NT2/D1 (cell line): ENCODE data around the gene PLP2.

ENCODE experiments used
- DNase-seq: peaks from one replicate; pipeline ENCODE4 v3.0.0-alpha.2; 2011; ENCODE audit warnings: low read depth, low spot score
- H3K27me3 ChIP-seq: 2 replicates; pipeline ENCODE4 v1.6.0; 2011; ENCODE audit warnings: mild to moderate bottlenecking; ENCODE audit not compliant: insufficient read length, insufficient read depth
- H3K36me3 ChIP-seq: 2 replicates; pipeline ENCODE4 v1.6.1; 2011; ENCODE audit warnings: mild to moderate bottlenecking, low read length, mixed read lengths; ENCODE audit not compliant: insufficient read depth, insufficient read length
- H3K4me1 ChIP-seq: 2 replicates; pipeline ENCODE4 v1.5.1; 2011; ENCODE audit not compliant: insufficient read depth, insufficient read length
- H3K4me3 ChIP-seq: 2 replicates; pipeline ENCODE4 v1.5.1; 2011; ENCODE audit warnings: low read depth; ENCODE audit not compliant: insufficient read length
- H3K9ac ChIP-seq: 2 replicates; pipeline ENCODE4 v1.6.0; 2011; ENCODE audit warnings: low read depth; ENCODE audit not compliant: insufficient read length
- H3K9me3 ChIP-seq: 2 replicates; pipeline ENCODE4 v1.5.1; 2011; ENCODE audit warnings: mild to moderate bottlenecking, low read length; ENCODE audit not compliant: insufficient read depth
- SUZ12 ChIP-seq: IDR thresholded peaks from 2 replicates; pipeline ENCODE4 v1.6.1; 2011; ENCODE audit not compliant: insufficient read length, insufficient read depth; ENCODE audit errors: extremely low read depth
- YY1 ChIP-seq: IDR thresholded peaks from 2 replicates; pipeline ENCODE4 v1.6.1; 2011; ENCODE audit not compliant: insufficient read length, insufficient read depth
- ZNF274 ChIP-seq: IDR thresholded peaks from 2 replicates; pipeline ENCODE4 v1.6.1; 2011; ENCODE audit warnings: mild to moderate bottlenecking, low read depth, low read length

The PLP2 gene

DNA sequence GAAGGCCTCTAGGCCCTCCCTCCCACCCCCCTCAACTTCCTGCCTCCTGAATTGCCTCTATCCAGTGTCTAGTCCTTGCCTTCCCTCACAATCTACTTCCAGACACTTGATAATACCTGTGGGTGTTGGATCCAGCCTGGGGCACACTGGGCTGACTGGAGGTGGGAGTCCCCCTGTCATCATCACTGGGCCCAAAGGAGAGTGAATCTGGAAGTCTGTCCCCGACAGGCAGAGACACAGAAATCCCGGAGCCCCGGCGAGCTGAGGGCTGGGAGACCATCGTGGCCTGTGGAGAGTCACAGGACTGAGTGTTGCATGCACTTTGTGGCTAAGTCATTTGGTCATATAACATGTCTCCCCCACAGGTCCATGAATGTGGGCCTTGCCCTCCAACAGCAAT lies 36.7 kb downstream of the PLP2 start:
- H3K4me3 ChIP-seq, result no peak overlapping the region
- peaks cover 11% of the 10 kb centered on the region for H3K4me1 ChIP-seq
- H3K36me3 ChIP-seq, result no peaks in the 10 kb centered on the region
- no peak for TF ChIP-seq SUZ12
- TF ChIP-seq ZNF274, result no peak
- H3K27me3 ChIP-seq, result no peaks in the 10 kb centered on the region
- H3K9ac ChIP-seq, result no peak overlapping the region
- no peak for DNase-seq
- H3K9me3 ChIP-seq, result no peaks in the 10 kb centered on the region

- H3K4me3 ChIP-seq, result no peak overlapping the region
- DNase-seq, result no peak
- H3K36me3 ChIP-seq, result no peaks in the 10 kb centered on the region
- no peak overlapping the region for H3K9ac ChIP-seq
- H3K27me3 ChIP-seq, result no peaks in the 10 kb centered on the region
- H3K4me1 ChIP-seq, result peaks cover 11% of the 10 kb centered on the region
- no peaks in the 10 kb centered on the region for H3K9me3 ChIP-seq
- no peak for TF ChIP-seq ZNF274
- no peak for TF ChIP-seq YY1
- TF ChIP-seq SUZ12, result no peak
These were observed 37.9 kb downstream of the PLP2 start for GRCh38 chrX:49209434-49210251.

- Histone ChIP-seq H3K9me3 (no peaks in the 10 kb centered on the region), H3K9ac (no peak overlapping the region), H3K4me3 (no peak overlapping the region), H3K27me3 (no peaks in the 10 kb centered on the region), H3K36me3 (no peaks in the 10 kb centered on the region), H3K4me1 (peaks cover 4% of the 10 kb centered on the region)
- DNase-seq, result no peak
- no peak for TF ChIP-seq ZNF274
- no peak for TF ChIP-seq YY1
These were observed 38.7 kb downstream of the PLP2 start for GRCh38 chrX:49210406-49210805.

DNA sequence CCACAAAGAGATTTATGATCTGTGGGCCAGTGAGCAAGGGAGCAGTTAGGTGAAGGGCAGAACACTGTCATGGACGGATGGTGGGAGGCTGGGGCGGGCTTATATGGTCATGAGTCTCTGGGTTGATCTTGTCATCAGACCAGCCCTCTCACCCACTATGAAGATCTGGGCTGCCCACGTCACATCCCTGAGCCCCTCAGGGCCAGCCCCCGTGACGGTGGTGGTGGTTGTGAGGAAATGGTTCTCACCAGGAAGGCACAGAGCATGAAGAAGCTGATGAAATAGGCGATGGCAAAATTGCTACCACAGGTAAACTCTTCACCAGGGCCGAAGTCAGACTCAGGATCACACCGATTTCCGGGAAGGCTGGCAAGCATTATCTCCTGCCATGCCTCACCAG lies 39.4 kb downstream of the PLP2 start:
- Histone ChIP-seq H3K4me1 (peaks cover 2% of the 10 kb centered on the region), H3K27me3 (no peaks in the 10 kb centered on the region), H3K9me3 (no peaks in the 10 kb centered on the region), H3K4me3 (no peak overlapping the region), H3K36me3 (no peaks in the 10 kb centered on the region), H3K9ac (no peak overlapping the region)
- TF ChIP-seq YY1, result no peak
- TF ChIP-seq ZNF274, result no peak
- TF ChIP-seq SUZ12, result no peak
- DNase-seq, result no peak

DNA sequence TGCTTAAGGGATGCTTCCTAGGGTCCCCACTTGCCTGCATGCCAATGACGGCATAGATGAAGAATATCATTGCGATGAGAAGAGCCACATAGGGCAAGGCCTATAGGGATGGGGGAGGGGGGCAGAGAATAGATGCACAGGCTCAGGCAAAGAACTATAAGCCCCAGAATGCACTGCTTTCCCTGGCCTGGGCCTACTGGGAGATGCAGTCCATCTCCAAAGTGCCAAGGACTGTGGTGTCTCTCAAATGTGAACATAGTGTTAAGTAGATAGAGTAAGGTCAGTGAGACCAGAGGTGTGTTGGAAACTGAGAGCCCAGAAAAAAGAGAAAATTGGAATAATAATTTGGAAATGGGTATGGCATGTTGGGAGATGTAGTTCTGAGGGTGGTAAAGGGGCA lies 40.5 kb downstream of the PLP2 start:
- Histone ChIP-seq H3K9ac (no peak overlapping the region), H3K9me3 (no peaks in the 10 kb centered on the region), H3K36me3 (no peaks in the 10 kb centered on the region), H3K27me3 (no peaks in the 10 kb centered on the region), H3K4me3 (no peak overlapping the region), H3K4me1 (peaks cover 2% of the 10 kb centered on the region)
- TF ChIP-seq YY1, result no peak
- TF ChIP-seq ZNF274, result no peak
- TF ChIP-seq SUZ12, result no peak
- DNase-seq, result no peak

GRCh38 chrX:49212861-49213260 lies 41.2 kb downstream of the PLP2 start:
- TF ChIP-seq SUZ12, result no peak
- no peak for TF ChIP-seq ZNF274
- TF ChIP-seq YY1, result no peak
- Histone ChIP-seq H3K36me3 (no peaks in the 10 kb centered on the region), H3K9ac (no peak overlapping the region), H3K27me3 (no peaks in the 10 kb centered on the region), H3K4me3 (no peak overlapping the region), H3K4me1 (peaks cover 2% of the 10 kb centered on the region), H3K9me3 (no peaks in the 10 kb centered on the region)
- DNase-seq, result no peak

DNA sequence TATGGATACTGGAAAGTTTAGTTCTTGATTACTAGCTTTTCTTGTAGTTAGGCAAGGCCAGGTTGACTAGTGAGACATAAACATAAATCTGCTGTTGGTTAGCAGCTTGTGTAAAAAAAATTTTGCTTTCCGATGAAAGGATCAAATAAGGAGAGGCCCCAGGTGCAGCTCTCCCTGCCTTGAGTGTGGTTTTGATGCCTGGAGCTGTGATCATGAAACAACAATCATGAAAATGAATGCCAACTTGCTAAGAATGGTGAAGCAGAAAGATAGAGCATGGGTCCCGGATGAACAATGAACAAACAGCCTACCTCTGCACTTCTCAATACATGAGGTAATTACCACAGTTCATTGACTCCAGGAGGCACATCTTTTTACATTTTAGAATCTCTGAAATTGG lies 42.7 kb downstream of the PLP2 start:
- Histone ChIP-seq H3K9ac (no peak overlapping the region), H3K9me3 (no peaks in the 10 kb centered on the region), H3K36me3 (no peaks in the 10 kb centered on the region), H3K4me3 (no peak overlapping the region), H3K27me3 (no peaks in the 10 kb centered on the region), H3K4me1 (peaks cover under 1% of the 10 kb centered on the region)
- no peak for DNase-seq
- TF ChIP-seq ZNF274 (no peak), SUZ12 (no peak), YY1 (no peak)
